MCF 10A (cell line): ENCODE data around the gene ERMN. TPM values are rescaled to one million over a fixed set of nuclear protein-coding genes. Genes with fewer than 3 reads are reported as not detected.

ENCODE experiments used
- BruUV-seq: library from RNA; stranded (reverse); fragments of 400-500 nt; replicated peaks from 2 replicates; lab custom pipeline; 2021; lab: Mats Ljungman, UMichigan
- CTCF ChIA-PET: fragments of 300-600 bp; sonication (Branson Sonifier 250); formaldehyde crosslinking; extraction: SDS; loops from one replicate; lab custom pipeline; 2021; ENCODE audit warnings: antibody characterized with exemption, inconsistent platforms; lab: Yijun Ruan, JAX
- POLR2A ChIA-PET: fragments of 300-600, 350-650 bp; sonication (Branson Sonifier 250); formaldehyde crosslinking; extraction: SDS; loops from one replicate; lab custom pipeline; 2020; ENCODE audit warnings: antibody characterized with exemption, inconsistent platforms; lab: Yijun Ruan, JAX
- DNase-seq: peaks from one replicate; pipeline ENCODE4 v3.0.0-alpha.2; 2018; ENCODE audit not compliant: unreplicated experiment
- H3K27ac Mint-ChIP-seq: one replicate; pipeline ENCODE4 v1.8.0; 2022; ENCODE audit warnings: mild to moderate bottlenecking, low read depth, mixed read lengths; ENCODE audit not compliant: unreplicated experiment
- H3K27me3 Mint-ChIP-seq: one replicate; pipeline ENCODE4 v1.8.0; 2022; ENCODE audit warnings: mixed read lengths; ENCODE audit not compliant: insufficient read depth, unreplicated experiment
- H3K36me3 Mint-ChIP-seq: one replicate; pipeline ENCODE4 v1.8.0; 2022; ENCODE audit warnings: mild to moderate bottlenecking, moderate library complexity, mixed read lengths; ENCODE audit not compliant: insufficient read depth, unreplicated experiment
- H3K4me1 Mint-ChIP-seq: one replicate; pipeline ENCODE4 v1.8.0; 2022; ENCODE audit warnings: mixed read lengths; ENCODE audit not compliant: insufficient read depth, unreplicated experiment
- H3K4me3 Mint-ChIP-seq: one replicate; pipeline ENCODE4 v1.8.0; 2022; ENCODE audit warnings: mild to moderate bottlenecking, moderate library complexity, mixed read lengths; ENCODE audit not compliant: unreplicated experiment
- H3K9me3 Mint-ChIP-seq: one replicate; pipeline ENCODE4 v1.8.0; 2022; ENCODE audit warnings: mixed read lengths; ENCODE audit not compliant: unreplicated experiment
- intact Hi-C: fragments of 100-400 bp; cut with micrococcal nuclease; formaldehyde crosslinking; loops from 2 replicates; pipeline ENCODE4 v1.14.1; 2022
- total RNA-seq: library from RNA; stranded (reverse); gene quantifications from 2 replicates; pipeline ENCODE4 v1.2.3, GENCODE V29; 2022
- TF ChIP-seq, protein P1 (sequence below): fragments of 200-600 bp; IDR thresholded peaks from one replicate; pipeline ENCODE4 v1.8.0; 2022; ENCODE audit warnings: antibody characterized with exemption, mild to moderate bottlenecking; ENCODE audit not compliant: unreplicated experiment

The ERMN gene
- total RNA-seq, 1 experiment from 2014 or later: not detected

DNA sequence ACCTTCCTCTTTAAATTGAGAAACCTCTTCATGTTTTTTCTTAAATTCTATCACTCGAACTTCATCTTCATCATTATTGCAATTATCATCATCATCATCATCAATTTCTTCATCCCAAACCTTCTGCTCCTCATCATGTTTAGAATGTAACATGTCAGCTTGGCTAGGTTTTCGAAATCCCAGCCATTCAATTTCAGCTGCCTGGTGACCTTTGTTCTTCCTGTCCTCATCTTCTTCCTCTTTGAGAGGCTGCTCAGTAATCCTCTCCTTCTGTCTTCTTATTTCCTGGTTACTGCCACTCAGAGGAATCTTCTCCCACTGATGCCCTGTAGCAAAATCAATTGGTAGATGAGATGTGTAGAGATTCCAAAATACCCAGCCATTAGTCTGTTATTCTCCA, 4.2 kb downstream of the ERMN start:
- TF ChIP-seq, protein P1, sequence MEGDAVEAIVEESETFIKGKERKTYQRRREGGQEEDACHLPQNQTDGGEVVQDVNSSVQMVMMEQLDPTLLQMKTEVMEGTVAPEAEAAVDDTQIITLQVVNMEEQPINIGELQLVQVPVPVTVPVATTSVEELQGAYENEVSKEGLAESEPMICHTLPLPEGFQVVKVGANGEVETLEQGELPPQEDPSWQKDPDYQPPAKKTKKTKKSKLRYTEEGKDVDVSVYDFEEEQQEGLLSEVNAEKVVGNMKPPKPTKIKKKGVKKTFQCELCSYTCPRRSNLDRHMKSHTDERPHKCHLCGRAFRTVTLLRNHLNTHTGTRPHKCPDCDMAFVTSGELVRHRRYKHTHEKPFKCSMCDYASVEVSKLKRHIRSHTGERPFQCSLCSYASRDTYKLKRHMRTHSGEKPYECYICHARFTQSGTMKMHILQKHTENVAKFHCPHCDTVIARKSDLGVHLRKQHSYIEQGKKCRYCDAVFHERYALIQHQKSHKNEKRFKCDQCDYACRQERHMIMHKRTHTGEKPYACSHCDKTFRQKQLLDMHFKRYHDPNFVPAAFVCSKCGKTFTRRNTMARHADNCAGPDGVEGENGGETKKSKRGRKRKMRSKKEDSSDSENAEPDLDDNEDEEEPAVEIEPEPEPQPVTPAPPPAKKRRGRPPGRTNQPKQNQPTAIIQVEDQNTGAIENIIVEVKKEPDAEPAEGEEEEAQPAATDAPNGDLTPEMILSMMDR: no peak
- BruUV-seq: no TSS peak
- intact Hi-C loops: loop anchor here (10.0 kb wide), 1 partner anchor 1947 kb away; no protein-coding TSS in a partner anchor
- Mint-ChIP-seq H3K27ac (no peak overlapping the region), H3K4me1 (no peaks in the 10 kb centered on the region), H3K36me3 (no peaks in the 10 kb centered on the region), H3K9me3 (no peaks in the 10 kb centered on the region), H3K27me3 (no peaks in the 10 kb centered on the region), H3K4me3 (no peak overlapping the region)
- POLR2A ChIA-PET: no interaction called here
- DNase-seq: no peak
- CTCF ChIA-PET: interaction anchor here (0.7 to 3.2 kb wide), 2 partner anchors 18 to 24 kb away, joined by 3 to 25 read pairs; no protein-coding TSS in a partner anchor

DNA sequence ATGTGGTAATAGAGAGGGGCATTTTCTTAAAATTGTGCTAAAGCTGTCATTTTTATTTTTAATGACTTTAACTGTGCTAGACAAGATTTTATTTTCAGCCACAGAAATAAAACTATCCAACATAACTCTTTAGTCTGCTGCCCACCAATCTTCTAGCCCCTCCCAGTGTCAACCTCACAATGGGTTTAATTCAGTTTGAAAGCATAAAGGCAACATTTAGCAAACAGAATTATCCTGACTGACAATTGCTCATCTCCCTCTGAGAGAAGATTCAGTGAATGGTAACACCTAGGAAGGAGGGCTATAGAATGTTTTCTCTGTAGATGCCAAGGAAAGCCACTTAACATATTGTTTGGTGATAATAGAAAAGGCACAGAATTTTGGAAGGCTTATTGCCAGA, 5.2 kb downstream of the ERMN start:
- no peaks in the 10 kb centered on the region for H3K9me3 Mint-ChIP-seq
- no peaks in the 10 kb centered on the region for H3K27me3 Mint-ChIP-seq
- H3K36me3 Mint-ChIP-seq: no peaks in the 10 kb centered on the region
- ChIA-PET CTCF (interaction anchor here (0.7 to 3.2 kb wide), 2 partner anchors 17 to 444 kb away, joined by 5 to 25 read pairs; no protein-coding TSS in a partner anchor), POLR2A (no interaction called here)
- no peak for DNase-seq
- H3K27ac Mint-ChIP-seq: no peak overlapping the region
- intact Hi-C loops: loop anchor here (10.0 kb wide), 1 partner anchor 1946 kb away; no protein-coding TSS in a partner anchor
- no peak overlapping the region for H3K4me3 Mint-ChIP-seq
- no TSS peak for BruUV-seq
- TF ChIP-seq, protein P1: no peak
- H3K4me1 Mint-ChIP-seq: no peaks in the 10 kb centered on the region

DNA sequence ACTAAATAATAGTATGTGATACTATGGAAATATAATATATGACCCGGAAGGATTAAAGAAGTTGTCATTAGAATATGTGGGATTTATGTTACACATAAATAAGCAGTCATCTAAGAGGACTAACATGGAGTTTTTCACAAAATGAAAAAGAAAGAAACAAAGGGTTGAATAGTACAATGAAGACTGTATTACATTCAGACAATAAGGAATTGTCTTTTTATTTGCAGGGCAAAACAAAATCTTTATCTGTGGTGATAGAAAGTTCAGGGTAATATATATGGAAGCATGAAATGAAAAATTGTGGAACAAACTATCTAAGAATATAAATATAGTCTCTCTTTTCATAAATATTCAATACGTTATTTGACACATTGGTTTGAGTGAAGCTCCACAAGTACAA, 5.8 kb downstream of the ERMN start:
- intact Hi-C loops: loop anchor here (10.0 kb wide), 1 partner anchor 1945 kb away; no protein-coding TSS in a partner anchor
- CTCF ChIA-PET: interaction anchor here (0.6 to 3.2 kb wide), 3 partner anchors 8 to 528 kb away, joined by 3 to 25 read pairs (median 13); no protein-coding TSS in a partner anchor

DNA sequence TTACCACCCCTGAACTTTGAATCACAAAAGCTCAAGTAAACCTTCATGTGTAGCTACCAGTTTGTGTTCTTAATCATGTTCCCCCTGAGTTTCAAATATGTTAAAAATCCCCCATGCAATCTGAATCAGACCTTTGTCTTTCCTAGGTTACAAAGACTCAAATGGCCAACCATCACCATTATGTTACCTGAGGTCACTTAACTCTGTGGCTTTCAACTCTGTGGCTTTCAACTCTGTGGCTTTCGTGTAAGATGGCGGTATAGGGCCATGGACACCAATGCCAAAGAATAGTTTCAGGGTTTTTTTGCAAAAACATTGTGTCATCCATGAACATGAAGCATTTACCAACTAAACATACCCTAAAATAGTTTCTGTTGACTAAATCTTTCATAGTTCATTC, 6.7 kb downstream of the ERMN start:
- H3K27me3 Mint-ChIP-seq: no peaks in the 10 kb centered on the region
- no peaks in the 10 kb centered on the region for H3K36me3 Mint-ChIP-seq
- POLR2A ChIA-PET: interaction anchor here (0.8 kb wide), 1 partner anchor 15 kb away, joined by 3 read pairs; no protein-coding TSS in a partner anchor
- no peak overlapping the region for H3K27ac Mint-ChIP-seq
- no TSS peak for BruUV-seq
- CTCF ChIA-PET: interaction anchor here (0.6 to 3.2 kb wide), 6 partner anchors 9 to 1470 kb away, joined by 3 to 25 read pairs (median 4); no protein-coding TSS in a partner anchor
- no peaks in the 10 kb centered on the region for H3K4me1 Mint-ChIP-seq
- DNase-seq: no peak
- intact Hi-C loops: no loop called here
- TF ChIP-seq, protein P1: no peak
- no peaks in the 10 kb centered on the region for H3K9me3 Mint-ChIP-seq
- no peak overlapping the region for H3K4me3 Mint-ChIP-seq

More for the DNA sequence above, 5.8 kb downstream of the ERMN start:
- no peak overlapping the region for H3K4me3 Mint-ChIP-seq
- no peak overlapping the region for H3K27ac Mint-ChIP-seq
- no peaks in the 10 kb centered on the region for H3K4me1 Mint-ChIP-seq
- TF ChIP-seq, protein P1: no peak
- H3K27me3 Mint-ChIP-seq: no peaks in the 10 kb centered on the region
- no peaks in the 10 kb centered on the region for H3K36me3 Mint-ChIP-seq
- no TSS peak for BruUV-seq
- no peak for DNase-seq
- POLR2A ChIA-PET: no interaction called here
- H3K9me3 Mint-ChIP-seq: no peaks in the 10 kb centered on the region
